Neutrophil (primary cell): ENCODE data around the gene CCDC47.
A peak's percentile ranks its signal among the peaks of the same experiment; 100 is the strongest.

ENCODE experiments used
- H3K27ac ChIP-seq: fragments of 200-600 bp; sonication (generic); 2 replicates; pipeline ENCODE4 v1.5.1; 2016; ENCODE audit warnings: mild to moderate bottlenecking, moderate library complexity
- H3K27me3 ChIP-seq: fragments of 200-600 bp; sonication (generic); 2 replicates; pipeline ENCODE4 v1.6.0; 2016; ENCODE audit warnings: mild to moderate bottlenecking
- H3K36me3 ChIP-seq: fragments of 200-600 bp; sonication (generic); 2 replicates; pipeline ENCODE4 v1.5.1; 2017
- H3K4me1 ChIP-seq, 2 experiments: fragments of 200-600 bp in 1 of 2; sonication (generic) in 1 of 2; 1 replicate in 1 of 2; 2 replicates in 1 of 2; pipeline versions ENCODE4 v1.5.1 to v1.6.1; 2013 to 2016; ENCODE audit warnings: low read depth in 1 of 2, low read length in 1 of 2, mild to moderate bottlenecking in 1 of 2, moderate library complexity in 1 of 2; ENCODE audit not compliant: control insufficient read depth in 1 of 2, insufficient read depth in 1 of 2
- H3K4me3 ChIP-seq, 2 experiments: fragments of 200-600 bp in 1 of 2; sonication (generic) in 1 of 2; 1 replicate in 1 of 2; 2 replicates in 1 of 2; pipeline ENCODE4 v1.5.1; 2013 to 2016; ENCODE audit warnings: low read depth in 1 of 2, low read length in 1 of 2, mild to moderate bottlenecking in 1 of 2, moderate library complexity in 1 of 2
- H3K9me3 ChIP-seq: fragments of 200-600 bp; sonication (generic); 2 replicates; pipeline ENCODE4 v1.5.1; 2016
- TF ChIP-seq, protein P1 (sequence below): fragments of 200-600 bp; sonication (generic); IDR thresholded peaks from 2 replicates; pipeline ENCODE4 v1.5.1; 2016; ENCODE audit warnings: antibody characterized with exemption

CCDC47 gene

DNA sequence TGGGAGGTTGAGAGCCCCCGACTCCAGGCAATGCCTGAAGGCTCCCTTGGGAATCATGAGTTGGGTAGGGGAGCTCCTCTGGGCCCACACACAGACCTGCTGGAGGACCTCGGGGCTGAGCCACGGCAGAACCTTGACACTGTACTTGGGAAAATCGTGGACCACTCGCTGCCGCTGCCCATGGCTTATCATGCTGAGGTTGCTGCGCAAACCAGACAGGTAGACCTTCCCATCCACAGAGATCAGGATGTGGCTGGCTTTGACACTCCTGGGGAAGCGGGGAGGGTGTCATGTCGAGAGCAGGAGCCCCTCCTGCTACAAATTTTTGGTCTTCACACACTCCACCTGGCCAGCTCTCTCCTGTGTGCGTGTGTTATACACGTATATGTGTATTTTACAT lies 66.2 kb downstream of the CCDC47 start:
- H3K27ac ChIP-seq = peak overlapping the region; percentile 69
- TF ChIP-seq, protein P1, sequence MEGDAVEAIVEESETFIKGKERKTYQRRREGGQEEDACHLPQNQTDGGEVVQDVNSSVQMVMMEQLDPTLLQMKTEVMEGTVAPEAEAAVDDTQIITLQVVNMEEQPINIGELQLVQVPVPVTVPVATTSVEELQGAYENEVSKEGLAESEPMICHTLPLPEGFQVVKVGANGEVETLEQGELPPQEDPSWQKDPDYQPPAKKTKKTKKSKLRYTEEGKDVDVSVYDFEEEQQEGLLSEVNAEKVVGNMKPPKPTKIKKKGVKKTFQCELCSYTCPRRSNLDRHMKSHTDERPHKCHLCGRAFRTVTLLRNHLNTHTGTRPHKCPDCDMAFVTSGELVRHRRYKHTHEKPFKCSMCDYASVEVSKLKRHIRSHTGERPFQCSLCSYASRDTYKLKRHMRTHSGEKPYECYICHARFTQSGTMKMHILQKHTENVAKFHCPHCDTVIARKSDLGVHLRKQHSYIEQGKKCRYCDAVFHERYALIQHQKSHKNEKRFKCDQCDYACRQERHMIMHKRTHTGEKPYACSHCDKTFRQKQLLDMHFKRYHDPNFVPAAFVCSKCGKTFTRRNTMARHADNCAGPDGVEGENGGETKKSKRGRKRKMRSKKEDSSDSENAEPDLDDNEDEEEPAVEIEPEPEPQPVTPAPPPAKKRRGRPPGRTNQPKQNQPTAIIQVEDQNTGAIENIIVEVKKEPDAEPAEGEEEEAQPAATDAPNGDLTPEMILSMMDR = no peak
- H3K9me3 ChIP-seq = no peaks in the 10 kb centered on the region
- H3K4me1 ChIP-seq = peaks cover 27 to 32% of the 10 kb centered on the region in 2 experiments
- no peak overlapping the region for H3K4me3 ChIP-seq
- peaks cover 84% of the 10 kb centered on the region for H3K36me3 ChIP-seq
- H3K27me3 ChIP-seq = no peaks in the 10 kb centered on the region

- H3K4me1 ChIP-seq = peaks cover 32 to 34% of the 10 kb centered on the region in 2 experiments
- no peaks in the 10 kb centered on the region for H3K9me3 ChIP-seq
- peak overlapping the region; percentile 69 for H3K27ac ChIP-seq
- TF ChIP-seq, protein P1 = no peak
- peaks cover 78% of the 10 kb centered on the region for H3K36me3 ChIP-seq
- no peak overlapping the region for H3K4me3 ChIP-seq
- no peaks in the 10 kb centered on the region for H3K27me3 ChIP-seq
Measured at GRCh38 chr17:63706336-63707082, 66.9 kb downstream of the CCDC47 start.

- Histone ChIP-seq H3K9me3 (no peaks in the 10 kb centered on the region), H3K4me3 (no peak overlapping the region), H3K27ac (peak overlapping the region; percentile 69), H3K36me3 (peaks cover 70% of the 10 kb centered on the region), H3K4me1 (peaks cover 38 to 39% of the 10 kb centered on the region in 2 experiments), H3K27me3 (no peaks in the 10 kb centered on the region)
- TF ChIP-seq, protein P1 = no peak
Measured at GRCh38 chr17:63705657-63706056, 67.7 kb downstream of the CCDC47 start.

- H3K4me3 ChIP-seq = no peak overlapping the region
- peaks cover 38 to 39% of the 10 kb centered on the region in 2 experiments for H3K4me1 ChIP-seq
- peak overlapping the region; percentile 69 for H3K27ac ChIP-seq
- H3K36me3 ChIP-seq = peaks cover 61% of the 10 kb centered on the region
- no peaks in the 10 kb centered on the region for H3K9me3 ChIP-seq
- H3K27me3 ChIP-seq = no peaks in the 10 kb centered on the region
- TF ChIP-seq, protein P1 = no peak
Measured at GRCh38 chr17:63704836-63705235, 68.6 kb downstream of the CCDC47 start.

- TF ChIP-seq, protein P1 = no peak
- H3K9me3 ChIP-seq = no peaks in the 10 kb centered on the region
- H3K27me3 ChIP-seq = no peaks in the 10 kb centered on the region
- peaks cover 58% of the 10 kb centered on the region for H3K36me3 ChIP-seq
- peaks cover 38 to 39% of the 10 kb centered on the region in 2 experiments for H3K4me1 ChIP-seq
- H3K4me3 ChIP-seq = no peak overlapping the region
- H3K27ac ChIP-seq = peak overlapping the region; percentile 100
Measured at GRCh38 chr17:63704259-63704576, 69.2 kb downstream of the CCDC47 start.
